Measurements from ENCODE around the gene SEH1L.

DNA sequence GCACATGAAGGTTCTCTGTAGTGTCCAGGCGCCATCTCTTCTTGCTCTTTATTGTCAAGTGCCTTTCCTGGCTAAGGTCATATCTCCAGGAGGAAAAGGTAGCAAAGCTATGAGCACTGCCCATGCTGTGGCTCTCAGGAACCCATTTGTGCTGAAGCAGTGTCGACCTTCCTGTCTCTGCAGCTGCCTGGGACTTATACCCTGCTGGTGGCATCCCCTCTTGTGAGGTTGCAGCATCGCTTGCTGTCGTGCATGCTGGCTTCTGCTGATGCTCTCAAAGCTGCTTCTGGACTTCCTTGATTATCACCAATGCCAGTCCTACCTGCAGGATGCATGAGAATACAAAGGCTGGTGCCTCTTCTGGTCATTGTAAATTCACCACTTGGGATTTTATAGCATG is 41.7 kb upstream of the SEH1L start:
- TF ChIP-seq CTCF (IDR thresholded peaks at IDR 0.05; ENCODE audit: low read length): no peak
- TF ChIP-seq EZH2 (optimal IDR thresholded peaks at IDR 0.05; ENCODE audit: low read depth, low read length): no peak
